HEK293 (cell line): Measurements from ENCODE around the gene RPS14.

Source experiments
- EGR2 ChIP-seq: fragments of 450-650 bp; formaldehyde crosslinking; IDR thresholded peaks from 2 replicates; pipeline ENCODE4 v1.5.1; 2016; ENCODE audit warnings: low read depth, missing biosample characterization, missing genetic modification characterization
- GLIS1 ChIP-seq: fragments of 450-650 bp; formaldehyde crosslinking; IDR thresholded peaks from 2 replicates; pipeline ENCODE4 v1.5.1; 2016; ENCODE audit warnings: missing biosample characterization, missing genetic modification characterization
- GLIS2 ChIP-seq: fragments of 450-650 bp; formaldehyde crosslinking; IDR thresholded peaks from 2 replicates; pipeline ENCODE4 v1.5.1; 2016; ENCODE audit warnings: missing biosample characterization, missing genetic modification characterization
- HIC1 ChIP-seq: fragments of 450-650 bp; formaldehyde crosslinking; IDR thresholded peaks from 2 replicates; pipeline ENCODE4 v1.5.1; 2016; ENCODE audit warnings: missing biosample characterization, missing genetic modification characterization
- HOXC10 ChIP-seq: sonication (generic); formaldehyde crosslinking; IDR thresholded peaks from 2 replicates; pipeline ENCODE4 v1.8.1; 2023; ENCODE audit warnings: mild to moderate bottlenecking, missing genetic modification reagents
- MYNN ChIP-seq: fragments of 450-650 bp; formaldehyde crosslinking; IDR thresholded peaks from 2 replicates; pipeline ENCODE4 v1.5.1; 2016; ENCODE audit warnings: missing biosample characterization, missing genetic modification characterization, borderline replicate concordance
- MZF1 ChIP-seq: fragments of 450-650 bp; formaldehyde crosslinking; IDR thresholded peaks from 2 replicates; pipeline ENCODE4 v1.5.1; 2017; ENCODE audit warnings: missing biosample characterization, missing genetic modification characterization, borderline replicate concordance
- PRDM10 ChIP-seq: fragments of 450-650 bp; formaldehyde crosslinking; IDR thresholded peaks from 2 replicates; pipeline ENCODE4 v1.5.1; 2016; ENCODE audit warnings: missing biosample characterization, missing genetic modification characterization
- REPIN1 ChIP-seq: fragments of 450-650 bp; formaldehyde crosslinking; IDR thresholded peaks from 2 replicates; pipeline ENCODE4 v1.5.1; 2017; ENCODE audit warnings: missing biosample characterization, missing genetic modification characterization, low read depth
- TSHZ1 ChIP-seq: fragments of 450-650 bp; formaldehyde crosslinking; IDR thresholded peaks from 2 replicates; pipeline ENCODE4 v1.5.1; 2016; ENCODE audit warnings: missing biosample characterization, missing genetic modification characterization, borderline replicate concordance
- WT1 ChIP-seq: fragments of 450-650 bp; formaldehyde crosslinking; IDR thresholded peaks from 2 replicates; pipeline ENCODE4 v1.5.1; 2016; ENCODE audit warnings: missing biosample characterization, missing genetic modification characterization
- ZBTB1 ChIP-seq: fragments of 450-650 bp; formaldehyde crosslinking; IDR thresholded peaks from 2 replicates; pipeline ENCODE4 v1.5.1; 2016; ENCODE audit warnings: missing biosample characterization, missing genetic modification characterization
- ZBTB8A ChIP-seq: fragments of 450-650 bp; formaldehyde crosslinking; IDR thresholded peaks from 2 replicates; pipeline ENCODE4 v1.5.1; 2016; ENCODE audit warnings: missing biosample characterization, missing genetic modification characterization
- ZEB2 ChIP-seq: fragments of 450-650 bp; formaldehyde crosslinking; IDR thresholded peaks from 2 replicates; pipeline ENCODE4 v1.5.1; 2016; ENCODE audit warnings: missing biosample characterization, missing genetic modification characterization
- ZFP37 ChIP-seq: fragments of 450-650 bp; formaldehyde crosslinking; IDR thresholded peaks from 2 replicates; pipeline ENCODE4 v1.5.1; 2016; ENCODE audit warnings: missing biosample characterization, missing genetic modification characterization
- ZNF140 ChIP-seq: fragments of 450-650 bp; formaldehyde crosslinking; IDR thresholded peaks from 2 replicates; pipeline ENCODE4 v1.5.1; 2016; ENCODE audit warnings: missing biosample characterization, missing genetic modification characterization
- ZNF221 ChIP-seq: fragments of 450-650 bp; formaldehyde crosslinking; IDR thresholded peaks from 2 replicates; pipeline ENCODE4 v1.5.1; 2017; ENCODE audit warnings: missing biosample characterization, missing genetic modification characterization, borderline replicate concordance
- ZNF280C ChIP-seq: fragments of 450-650 bp; formaldehyde crosslinking; IDR thresholded peaks from 2 replicates; pipeline ENCODE4 v1.5.1; 2016; ENCODE audit warnings: missing biosample characterization, missing genetic modification characterization
- ZNF362 ChIP-seq: fragments of 450-650 bp; formaldehyde crosslinking; IDR thresholded peaks from 2 replicates; pipeline ENCODE4 v1.5.1; 2016; ENCODE audit warnings: missing biosample characterization, missing genetic modification characterization
- ZNF426 ChIP-seq: fragments of 450-650 bp; formaldehyde crosslinking; IDR thresholded peaks from 2 replicates; pipeline ENCODE4 v1.5.1; 2017; ENCODE audit warnings: missing biosample characterization, missing genetic modification characterization, mild to moderate bottlenecking, inconsistent platforms, moderate library complexity
- ZNF473 ChIP-seq: fragments of 450-650 bp; formaldehyde crosslinking; IDR thresholded peaks from 2 replicates; pipeline ENCODE4 v1.5.1; 2017; ENCODE audit warnings: missing biosample characterization, missing genetic modification characterization
- ZNF549 ChIP-seq: fragments of 450-650 bp; IDR thresholded peaks from 2 replicates; pipeline ENCODE4 v1.5.1; 2018; ENCODE audit warnings: missing biosample characterization, missing genetic modification characterization, mild to moderate bottlenecking, inconsistent platforms, moderate library complexity
- ZNF645 ChIP-seq: fragments of 450-650 bp; formaldehyde crosslinking; IDR thresholded peaks from 2 replicates; pipeline ENCODE4; 2016; ENCODE audit warnings: missing biosample characterization, missing genetic modification characterization
- ZNF664 ChIP-seq: fragments of 450-650 bp; formaldehyde crosslinking; IDR thresholded peaks from 2 replicates; pipeline ENCODE4 v1.5.1; 2016; ENCODE audit warnings: missing biosample characterization, missing genetic modification characterization
- ZNF701 ChIP-seq: fragments of 450-650 bp; formaldehyde crosslinking; IDR thresholded peaks from 2 replicates; pipeline ENCODE4 v1.5.1; 2016; ENCODE audit warnings: missing biosample characterization, missing genetic modification characterization
- ZSCAN16 ChIP-seq: fragments of 450-650 bp; formaldehyde crosslinking; IDR thresholded peaks from 2 replicates; pipeline ENCODE4 v1.5.1; 2016; ENCODE audit warnings: missing biosample characterization, missing genetic modification characterization

Gene RPS14

GRCh38 chr5:150409638-150410523 is 39.7 kb downstream of the RPS14 start (continued):
- no peak for TF ChIP-seq ZNF645 (tag by site-specific recombination)
- TF ChIP-seq ZNF280C = no peak
- no peak for TF ChIP-seq HOXC10
- TF ChIP-seq EGR2 = peak; percentile 59
- TF ChIP-seq MZF1 = no peak
- TF ChIP-seq ZNF549 (tag by site-specific recombination) = no peak
- no peak for TF ChIP-seq ZEB2
- no peak for TF ChIP-seq ZSCAN16
- no peak for TF ChIP-seq ZFP37 (tag by site-specific recombination)
- TF ChIP-seq ZNF473 (tag by site-specific recombination) = no peak
- peak; percentile 92 for TF ChIP-seq PRDM10
- no peak for TF ChIP-seq HIC1 (tag by site-specific recombination)
- TF ChIP-seq ZNF664 = 0 out of 2 replicates have a peak, but pooled peaks have one; percentile 51
- no peak for TF ChIP-seq GLIS2
- no peak for TF ChIP-seq ZNF140 (tag by site-specific recombination)
- no peak for TF ChIP-seq MYNN (tag by site-specific recombination)
- no peak for TF ChIP-seq ZBTB8A
- TF ChIP-seq REPIN1 = no peak
- no peak for TF ChIP-seq TSHZ1 (tag by site-specific recombination)
- peak; percentile 62 for TF ChIP-seq GLIS1 (tag by site-specific recombination)
- TF ChIP-seq ZBTB1 = no peak
- TF ChIP-seq ZNF221 (tag by site-specific recombination) = no peak
- TF ChIP-seq WT1 = no peak
- no peak for TF ChIP-seq ZNF426 (tag by site-specific recombination)
- no peak for TF ChIP-seq ZNF701 (tag by site-specific recombination)
- no peak for TF ChIP-seq ZNF362
